GM12878 (cell line): Measurements from ENCODE around the gene CAMTA1. TPM values are rescaled to one million over a fixed set of nuclear protein-coding genes. Genes with fewer than 3 reads are reported as not detected.
"Not testable (repeated sequence)": the region's sequence is repeated elsewhere in the genome, so short reads cannot be mapped to it uniquely, and the experiment has no call there.

Experiments used
- ATAC-seq: fragments of 200-7000 bp; cut with Tn5 transposase; 3 replicates; pipeline ENCODE4 v1.9.1; 2020; ENCODE audit warnings: mild to moderate bottlenecking, moderate library complexity
- BruUV-seq: library from RNA; stranded (reverse); fragments of 400-500 nt; replicated peaks from 2 replicates; lab custom pipeline; 2021; lab: Mats Ljungman, UMichigan
- CTCF ChIA-PET: fragments of 300-600 bp; sonication (Branson Sonifier 250); formaldehyde crosslinking; extraction: SDS; loops from one replicate; lab custom pipeline; 2021; ENCODE audit warnings: inconsistent platforms; lab: Yijun Ruan, JAX
- POLR2A ChIA-PET: fragments of 350-600 bp; formaldehyde crosslinking; extraction: SDS; loops from one replicate; lab custom pipeline; 2021; ENCODE audit warnings: inconsistent platforms; lab: Charles Lee
- RAD21 ChIA-PET: fragments of 300-600 bp; sonication (Branson Sonifier 250); formaldehyde crosslinking; loops from one replicate; lab custom pipeline; 2023; ENCODE audit warnings: antibody characterized with exemption; ENCODE audit not compliant: unreplicated experiment; lab: Charles Lee
- SMC1A ChIA-PET: fragments of 300-600 bp; sonication (Branson Sonifier 250); formaldehyde crosslinking; loops from one replicate; lab custom pipeline; 2023; ENCODE audit not compliant: unreplicated experiment, uncharacterized antibody; lab: Charles Lee
- DNase-seq: peaks from one replicate; pipeline ENCODE4 v3.0.0-alpha.2; 2011; ENCODE audit warnings: low read depth, low spot score
- FAIRE-seq: peaks from 3 replicates; lab custom pipeline; 2011; peaks lifted over from hg19 to GRCh38; lab: Jason Lieb, UNC
- H2AFZ ChIP-seq: 2 replicates; pipeline ENCODE4 v1.6.0; 2011; ENCODE audit warnings: low read depth, low read length, control low read depth; ENCODE audit not compliant: control insufficient read depth
- H3K27ac ChIP-seq: 2 replicates; pipeline ENCODE4 v1.5.1; 2011; ENCODE audit warnings: control low read depth; ENCODE audit not compliant: control insufficient read depth, insufficient read depth
- H3K27me3 ChIP-seq, 2 experiments: replicated peaks in 1 of 2; 2 replicates each; pipeline versions ENCODE4 v1.6.0 to v1.6.1; 2011; ENCODE audit warnings: low read length in 1 of 2; ENCODE audit not compliant: control insufficient read depth in 2 of 2, insufficient read depth in 2 of 2
- H3K36me3 ChIP-seq, 2 experiments: 2 replicates each; pipeline ENCODE4 v1.5.1; 2011; ENCODE audit warnings: low read length in 1 of 2; ENCODE audit not compliant: control insufficient read depth in 2 of 2, insufficient read depth in 2 of 2
- H3K4me1 ChIP-seq: 2 replicates; pipeline ENCODE4 v1.6.1; 2011; ENCODE audit warnings: mild to moderate bottlenecking, low read length, moderate library complexity, mixed read lengths; ENCODE audit not compliant: control insufficient read depth, insufficient read depth
- H3K4me2 ChIP-seq: 2 replicates; pipeline ENCODE4 v1.6.0; 2011; ENCODE audit warnings: control low read depth; ENCODE audit not compliant: control insufficient read depth, insufficient read depth
- H3K4me3 ChIP-seq: fragments of 200-600 bp; sonication (generic); 2 replicates; pipeline ENCODE4 v1.5.1; 2016
- H3K79me2 ChIP-seq: 2 replicates; pipeline ENCODE4 v1.6.0; 2011; ENCODE audit warnings: low read length; ENCODE audit not compliant: control insufficient read depth, insufficient read depth
- H3K9ac ChIP-seq: 2 replicates; pipeline ENCODE4 v1.8.0; 2011; ENCODE audit warnings: low read length, control low read depth, mixed read lengths; ENCODE audit not compliant: control insufficient read depth, insufficient read depth
- H3K9me3 ChIP-seq: replicated peaks from 3 replicates; pipeline ENCODE4 v1.5.1; 2011; ENCODE audit warnings: mild to moderate bottlenecking, low read length; ENCODE audit not compliant: control insufficient read depth, insufficient read depth
- H4K20me1 ChIP-seq: 2 replicates; pipeline ENCODE4 v1.6.0; 2011; ENCODE audit not compliant: control insufficient read depth, insufficient read depth
- BMI1 ChIP-seq: fragments of 450-650 bp; IDR thresholded peaks from 2 replicates; pipeline ENCODE4 v1.6.1; 2016; ENCODE audit warnings: mild to moderate bottlenecking, moderate library complexity, borderline replicate concordance
- CREM ChIP-seq: IDR thresholded peaks from 2 replicates; pipeline ENCODE4 v1.6.1; 2014; ENCODE audit warnings: antibody characterized with exemption, low read depth
- EED ChIP-seq: sonication (generic); IDR thresholded peaks from 2 replicates; pipeline ENCODE4 v1.6.1; 2016; ENCODE audit warnings: antibody characterized with exemption, low read depth
- ESRRA ChIP-seq: IDR thresholded peaks from 2 replicates; pipeline ENCODE4 v1.6.1; 2012; ENCODE audit warnings: mild to moderate bottlenecking, low read length, improper control_type of control experiment
- FOS ChIP-seq: IDR thresholded peaks from 3 replicates; pipeline ENCODE4 v1.6.1; 2011; ENCODE audit warnings: borderline replicate concordance; ENCODE audit not compliant: insufficient read length; ENCODE audit errors: extremely low read depth
- GABPA ChIP-seq: IDR thresholded peaks from 2 replicates; pipeline ENCODE4 v1.6.1; 2014; ENCODE audit warnings: antibody characterized with exemption, low read depth, mild to moderate bottlenecking, inconsistent platforms
- HDGF ChIP-seq: fragments of 450-650 bp; IDR thresholded peaks from 2 replicates; pipeline ENCODE4 v1.6.1; 2016; ENCODE audit warnings: antibody characterized with exemption
- MYC ChIP-seq: IDR thresholded peaks from 2 replicates; pipeline ENCODE4 v1.6.1; 2011; ENCODE audit warnings: mild to moderate bottlenecking, low read length, moderate library complexity, inconsistent platforms; ENCODE audit not compliant: insufficient read depth, insufficient replicate concordance, insufficient read length, severe bottlenecking
- SIX5 ChIP-seq: IDR thresholded peaks from 2 replicates; pipeline ENCODE4 v1.6.1; 2011; ENCODE audit warnings: mild to moderate bottlenecking, low read depth, low read length, moderate library complexity; ENCODE audit not compliant: severe bottlenecking
- SRF ChIP-seq, 2 experiments: IDR thresholded peaks; 2 replicates each; pipeline ENCODE4 v1.6.1; 2011; ENCODE audit warnings: low read depth in 2 of 2, low read length in 2 of 2, mild to moderate bottlenecking in 1 of 2, moderate library complexity in 1 of 2
- TAF1 ChIP-seq: IDR thresholded peaks from 2 replicates; pipeline ENCODE4 v1.6.1; 2011; ENCODE audit warnings: mild to moderate bottlenecking, low read depth, low read length, borderline replicate concordance
- ZBED1 ChIP-seq: IDR thresholded peaks from 2 replicates; pipeline ENCODE4 v1.6.1; 2016; ENCODE audit warnings: borderline replicate concordance
- WGBS: methylation state at CpG from one replicate; pipeline ENCODE4 v1.1.6; 2016; ENCODE audit warnings: low lambda C conversion rate; ENCODE audit not compliant: insufficient replicate concordance, insufficient coverage; ENCODE audit errors: missing lambda C conversion rate; 5-methylcytosine and 5-hydroxymethylcytosine counted together
- in situ Hi-C: fragments of 300-500 bp; cut with MboI; formaldehyde crosslinking; loops from 9 replicates; pipeline ENCODE4 v1.14.3; 2018; ENCODE audit warnings: mixed read lengths
- intact Hi-C: fragments of 100-400 bp; cut with micrococcal nuclease; formaldehyde crosslinking; loops from one replicate; pipeline ENCODE4 v1.14.2; 2022; ENCODE audit not compliant: unreplicated experiment
- polyA plus RNA-seq, 11 experiments: library from polyadenylated mRNA; depleted of rRNA in 4 of 11; unstranded in 6 of 11; stranded (reverse) in 5 of 11; fragments of >200 nt; fragmentation: Nextera tagmentation in 4 of 11; fragmentation: Illumina TruSeq in 1 of 11; extraction: Ambion mirVana in 4 of 11; extraction: Trizol in 1 of 11; gene quantifications; 1 replicate in 1 of 11; 2 replicates in 10 of 11; pipeline versions ENCODE4 v1.2.1 to v1.2.3, GENCODE V29; 2011 to 2016; ENCODE audit warnings: inconsistent platforms in 2 of 11, missing spikeins in 2 of 11, low read depth in 1 of 11
- total RNA-seq, 4 experiments: library from RNA; depleted of rRNA in 3 of 4; stranded (reverse); fragments of >200 nt in 3 of 4; fragmentation: Illumina TruSeq in 1 of 4; extraction: Trizol in 1 of 4; gene quantifications; 2 replicates each; pipeline versions ENCODE4 v1.2.1 to v1.2.3, GENCODE V29; 2013 to 2021
- TF ChIP-seq, protein P1 (sequence below): fragments of 450-650 bp; IDR thresholded peaks from 2 replicates; pipeline ENCODE4 v1.6.1; 2017; ENCODE audit warnings: antibody characterized with exemption, mild to moderate bottlenecking, moderate library complexity

Gene CAMTA1
- total and polyA plus RNA-seq, 10 of the 15 experiments (the other 5 are each of a cell fraction or from before 2014, with no cell fraction given) = 37.7 to 148 (median 76.4) TPM

DNA sequence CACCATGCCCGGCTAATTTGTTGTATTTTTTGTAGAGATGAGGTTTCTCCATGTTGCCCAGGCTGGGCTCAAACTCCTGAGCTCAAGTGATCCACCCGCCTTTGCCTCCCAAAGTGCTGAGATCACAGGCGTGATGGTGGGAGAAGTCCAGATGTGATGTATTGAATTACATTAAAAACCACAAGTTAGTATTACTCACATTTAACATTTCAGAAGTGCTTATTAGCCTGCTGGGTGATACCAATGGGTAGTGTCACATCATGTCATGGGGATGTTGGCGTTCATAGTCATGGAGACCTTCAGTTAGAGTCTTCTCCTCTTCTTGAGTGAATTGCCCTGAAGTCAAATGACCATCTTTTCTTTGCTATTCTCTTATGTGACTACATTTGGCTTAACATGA lies 922.3 kb downstream of the CAMTA1 start:
- peaks cover 0 to 3% of the 10 kb centered on the region in 2 experiments; a peak in 1 of 4 replicates for H3K27me3 ChIP-seq
- no peak overlapping the region for H2AFZ ChIP-seq
- no peak for TF ChIP-seq BMI1
- TF ChIP-seq MYC = no peak
- no peak for TF ChIP-seq EED
- no peak for TF ChIP-seq FOS
- TF ChIP-seq ESRRA = no peak
- no peak for TF ChIP-seq TAF1
- no peak for TF ChIP-seq SIX5
- TF ChIP-seq ZBED1 = no peak
- no peak for TF ChIP-seq CREM
- TF ChIP-seq, protein P1, sequence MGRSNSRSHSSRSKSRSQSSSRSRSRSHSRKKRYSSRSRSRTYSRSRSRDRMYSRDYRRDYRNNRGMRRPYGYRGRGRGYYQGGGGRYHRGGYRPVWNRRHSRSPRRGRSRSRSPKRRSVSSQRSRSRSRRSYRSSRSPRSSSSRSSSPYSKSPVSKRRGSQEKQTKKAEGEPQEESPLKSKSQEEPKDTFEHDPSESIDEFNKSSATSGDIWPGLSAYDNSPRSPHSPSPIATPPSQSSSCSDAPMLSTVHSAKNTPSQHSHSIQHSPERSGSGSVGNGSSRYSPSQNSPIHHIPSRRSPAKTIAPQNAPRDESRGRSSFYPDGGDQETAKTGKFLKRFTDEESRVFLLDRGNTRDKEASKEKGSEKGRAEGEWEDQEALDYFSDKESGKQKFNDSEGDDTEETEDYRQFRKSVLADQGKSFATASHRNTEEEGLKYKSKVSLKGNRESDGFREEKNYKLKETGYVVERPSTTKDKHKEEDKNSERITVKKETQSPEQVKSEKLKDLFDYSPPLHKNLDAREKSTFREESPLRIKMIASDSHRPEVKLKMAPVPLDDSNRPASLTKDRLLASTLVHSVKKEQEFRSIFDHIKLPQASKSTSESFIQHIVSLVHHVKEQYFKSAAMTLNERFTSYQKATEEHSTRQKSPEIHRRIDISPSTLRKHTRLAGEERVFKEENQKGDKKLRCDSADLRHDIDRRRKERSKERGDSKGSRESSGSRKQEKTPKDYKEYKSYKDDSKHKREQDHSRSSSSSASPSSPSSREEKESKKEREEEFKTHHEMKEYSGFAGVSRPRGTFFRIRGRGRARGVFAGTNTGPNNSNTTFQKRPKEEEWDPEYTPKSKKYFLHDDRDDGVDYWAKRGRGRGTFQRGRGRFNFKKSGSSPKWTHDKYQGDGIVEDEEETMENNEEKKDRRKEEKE = no peak
- TF ChIP-seq SRF (IDR thresholded peaks at IDR 0.05; ENCODE audit: low read depth in 2 of 2, low read length in 2 of 2) = no peak
- TF ChIP-seq GABPA = no peak
- TF ChIP-seq HDGF = no peak
- TF ChIP-seq, all 136 proteins: peak for 0
- Histone ChIP-seq H3K4me3 (no peak overlapping the region), H3K4me1 (no peaks in the 10 kb centered on the region), H3K9ac (no peak overlapping the region), H4K20me1 (no peaks in the 10 kb centered on the region), H3K36me3 (no peaks in the 10 kb centered on the region), H3K79me2 (no peaks in the 10 kb centered on the region), H3K9me3 (no peaks in the 10 kb centered on the region), H3K27ac (no peak overlapping the region), H3K4me2 (no peak overlapping the region)
- ChIA-PET SMC1A (no interaction called here), RAD21 (no interaction called here), POLR2A (no interaction called here), CTCF (no interaction called here)
- in situ Hi-C loops (no loop called here), intact Hi-C loops (no loop called here)
- no peak for ATAC-seq
- WGBS = 44% methylated on average over 4 of the region's 4 CpGs
- FAIRE-seq = no peak
- no peak for DNase-seq
- no TSS peak for BruUV-seq

DNA sequence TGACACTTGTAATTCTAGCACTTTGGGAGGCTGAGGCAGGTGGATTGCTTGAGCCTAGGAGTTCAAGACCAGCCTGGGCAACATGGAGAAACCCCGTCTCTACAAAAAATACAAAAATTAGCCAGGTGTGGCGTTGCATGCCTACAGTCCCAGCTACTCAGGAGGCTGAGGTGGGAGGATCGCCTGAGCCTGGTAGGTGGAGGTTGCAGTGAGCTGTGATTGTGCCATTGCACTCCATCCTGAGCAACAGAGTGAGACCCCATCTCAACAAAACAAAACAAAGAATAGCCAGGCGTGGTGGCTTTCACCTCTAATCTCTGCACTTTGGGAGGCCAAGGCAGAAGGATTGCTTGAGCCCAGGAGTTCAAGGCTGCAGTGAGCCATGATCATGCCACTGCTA lies 922.8 kb downstream of the CAMTA1 start:
- in situ Hi-C loops, H2AFZ ChIP-seq, H3K9ac ChIP-seq, RAD21 ChIA-PET, FAIRE-seq, H3K9me3 ChIP-seq, DNase-seq, H3K27me3 ChIP-seq, ATAC-seq, H3K4me1 ChIP-seq, H3K27ac ChIP-seq, H3K79me2 ChIP-seq, CTCF ChIA-PET, H3K36me3 ChIP-seq, POLR2A ChIA-PET, BruUV-seq, H4K20me1 ChIP-seq, intact Hi-C loops, H3K4me3 ChIP-seq, H3K4me2 ChIP-seq: not testable (repeated sequence)
- SMC1A ChIA-PET = interaction anchor here (1.1 kb wide), 1 partner anchor 9 kb away, joined by 3 read pairs; no protein-coding TSS in a partner anchor
- 21% methylated on average over 4 of the region's 4 CpGs for WGBS
